NCI-H2196 (cell line): ENCODE measurements around the gene PLEKHG4B.
"Not testable (repeated sequence)": the region's sequence is repeated elsewhere in the genome, so short reads cannot be mapped to it uniquely, and the experiment has no call there.

Experiments used
- DNase-seq: peaks from one replicate; lab custom pipeline; 2025; ENCODE audit not compliant: unreplicated experiment; lab: John Stamatoyannopoulos, UW

PLEKHG4B gene, protein sequence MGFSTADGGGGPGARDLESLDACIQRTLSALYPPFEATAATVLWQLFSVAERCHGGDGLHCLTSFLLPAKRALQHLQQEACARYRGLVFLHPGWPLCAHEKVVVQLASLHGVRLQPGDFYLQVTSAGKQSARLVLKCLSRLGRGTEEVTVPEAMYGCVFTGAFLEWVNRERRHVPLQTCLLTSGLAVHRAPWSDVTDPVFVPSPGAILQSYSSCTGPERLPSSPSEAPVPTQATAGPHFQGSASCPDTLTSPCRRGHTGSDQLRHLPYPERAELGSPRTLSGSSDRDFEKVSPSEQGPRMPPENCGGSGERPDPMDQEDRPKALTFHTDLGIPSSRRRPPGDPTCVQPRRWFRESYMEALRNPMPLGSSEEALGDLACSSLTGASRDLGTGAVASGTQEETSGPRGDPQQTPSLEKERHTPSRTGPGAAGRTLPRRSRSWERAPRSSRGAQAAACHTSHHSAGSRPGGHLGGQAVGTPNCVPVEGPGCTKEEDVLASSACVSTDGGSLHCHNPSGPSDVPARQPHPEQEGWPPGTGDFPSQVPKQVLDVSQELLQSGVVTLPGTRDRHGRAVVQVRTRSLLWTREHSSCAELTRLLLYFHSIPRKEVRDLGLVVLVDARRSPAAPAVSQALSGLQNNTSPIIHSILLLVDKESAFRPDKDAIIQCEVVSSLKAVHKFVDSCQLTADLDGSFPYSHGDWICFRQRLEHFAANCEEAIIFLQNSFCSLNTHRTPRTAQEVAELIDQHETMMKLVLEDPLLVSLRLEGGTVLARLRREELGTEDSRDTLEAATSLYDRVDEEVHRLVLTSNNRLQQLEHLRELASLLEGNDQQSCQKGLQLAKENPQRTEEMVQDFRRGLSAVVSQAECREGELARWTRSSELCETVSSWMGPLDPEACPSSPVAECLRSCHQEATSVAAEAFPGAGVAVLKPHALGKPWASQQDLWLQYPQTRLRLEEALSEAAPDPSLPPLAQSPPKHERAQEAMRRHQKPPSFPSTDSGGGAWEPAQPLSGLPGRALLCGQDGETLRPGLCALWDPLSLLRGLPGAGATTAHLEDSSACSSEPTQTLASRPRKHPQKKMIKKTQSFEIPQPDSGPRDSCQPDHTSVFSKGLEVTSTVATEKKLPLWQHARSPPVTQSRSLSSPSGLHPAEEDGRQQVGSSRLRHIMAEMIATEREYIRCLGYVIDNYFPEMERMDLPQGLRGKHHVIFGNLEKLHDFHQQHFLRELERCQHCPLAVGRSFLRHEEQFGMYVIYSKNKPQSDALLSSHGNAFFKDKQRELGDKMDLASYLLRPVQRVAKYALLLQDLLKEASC (N-terminal part only)

DNA sequence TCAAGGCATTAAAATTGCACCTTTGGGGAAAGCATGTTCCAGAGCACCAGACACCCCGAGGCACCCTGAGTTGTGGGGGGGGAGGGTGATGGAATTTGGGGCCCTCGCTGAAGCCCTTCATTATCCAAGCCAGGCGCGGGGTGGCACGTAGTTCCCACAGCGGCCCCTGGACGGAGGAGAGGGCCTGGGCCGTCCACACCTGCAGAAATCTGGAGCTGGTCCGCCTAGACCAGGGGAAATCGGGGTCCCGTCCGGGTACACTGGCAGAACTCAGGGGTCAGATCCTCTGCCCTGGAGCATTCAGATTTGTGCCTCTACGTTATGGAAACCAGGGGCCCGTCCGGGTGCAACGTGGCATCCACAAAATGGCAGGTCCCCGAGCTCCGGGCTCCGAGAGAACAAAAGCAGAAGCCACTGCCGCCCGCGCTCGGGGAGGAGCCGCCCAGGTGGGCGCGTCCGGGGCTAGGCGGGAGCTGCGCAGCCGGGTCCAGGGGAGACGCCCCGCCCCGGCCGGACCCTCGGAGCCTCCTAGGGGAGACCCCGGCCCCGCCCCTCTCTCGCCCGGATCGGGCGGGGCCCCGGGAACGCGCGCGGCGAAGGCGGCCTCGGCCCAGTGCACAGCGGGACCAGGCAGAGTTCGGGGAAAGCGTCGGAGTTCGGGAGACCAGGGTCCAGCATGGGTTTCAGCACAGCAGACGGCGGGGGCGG, at the start of gene PLEKHG4B:
Gene PLEKHG4B, plus strand, starts transcription at position 613 of the 708 bp plus-strand sequence. Its CDS starts 64 bp downstream, at position 677.
- DNase-seq, result peak; percentile 42

DNA sequence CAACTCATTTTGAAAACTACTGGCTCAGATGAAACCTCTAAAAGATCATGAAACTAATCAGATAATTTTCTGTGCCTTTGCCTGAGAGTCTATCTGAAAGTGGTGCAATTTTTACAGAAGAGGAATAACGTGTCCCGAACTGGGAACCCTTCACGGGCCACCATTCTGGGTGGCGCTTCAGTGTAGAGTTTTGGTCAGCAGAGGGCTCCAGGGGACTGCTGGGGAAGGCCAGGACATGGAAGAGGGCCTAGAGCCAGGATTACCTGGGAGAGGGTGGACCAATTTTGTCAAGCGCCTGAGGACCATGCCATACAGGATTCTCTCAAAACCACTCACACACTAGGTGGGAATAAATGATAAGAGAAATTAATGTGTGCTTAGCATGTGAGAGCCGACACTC, 49.7 kb upstream of the PLEKHG4B start:
- DNase-seq, result no peak

DNA sequence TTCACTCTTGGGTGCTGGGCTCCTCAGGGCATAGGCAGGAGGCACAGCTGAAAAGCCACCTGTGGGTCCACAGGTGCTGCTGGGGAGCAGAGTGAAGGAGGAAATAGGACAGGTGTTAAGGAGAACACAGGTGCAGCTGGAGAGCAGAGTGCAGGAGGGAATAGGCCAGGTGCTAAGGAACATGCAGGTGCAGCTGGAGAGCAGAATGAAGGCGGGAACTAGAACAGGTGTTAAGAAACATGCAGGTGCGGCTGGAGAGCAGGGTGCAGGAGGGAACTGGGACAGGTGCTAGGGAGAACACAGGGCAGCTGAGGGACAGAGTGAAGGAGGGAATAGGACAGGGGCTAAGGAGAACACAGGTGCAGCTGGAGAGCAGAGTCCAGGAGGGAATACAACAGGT, 43.8 kb upstream of the PLEKHG4B start:
- DNase-seq, result peak; percentile 31

DNA sequence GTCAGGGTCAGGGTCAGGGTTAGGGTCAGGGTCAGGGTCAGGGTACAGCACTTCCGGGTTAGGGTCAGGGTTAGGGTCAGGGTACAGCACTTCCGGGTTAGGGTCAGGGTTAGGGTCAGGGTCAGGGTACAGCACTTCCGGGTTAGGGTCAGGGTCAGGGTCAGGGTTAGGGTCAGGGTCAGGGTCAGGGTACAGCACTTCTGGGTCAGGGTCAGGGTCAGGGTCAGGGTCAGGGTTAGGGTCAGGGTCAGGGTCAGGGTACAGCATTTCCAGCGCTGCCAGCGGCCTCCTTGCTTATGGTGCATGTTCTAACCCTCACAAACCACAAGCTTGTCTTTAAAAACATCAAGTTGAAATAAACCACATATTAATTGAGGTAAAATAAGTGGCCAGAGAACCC, 42.4 kb upstream of the PLEKHG4B start:
- DNase-seq, result not testable (repeated sequence)

DNA sequence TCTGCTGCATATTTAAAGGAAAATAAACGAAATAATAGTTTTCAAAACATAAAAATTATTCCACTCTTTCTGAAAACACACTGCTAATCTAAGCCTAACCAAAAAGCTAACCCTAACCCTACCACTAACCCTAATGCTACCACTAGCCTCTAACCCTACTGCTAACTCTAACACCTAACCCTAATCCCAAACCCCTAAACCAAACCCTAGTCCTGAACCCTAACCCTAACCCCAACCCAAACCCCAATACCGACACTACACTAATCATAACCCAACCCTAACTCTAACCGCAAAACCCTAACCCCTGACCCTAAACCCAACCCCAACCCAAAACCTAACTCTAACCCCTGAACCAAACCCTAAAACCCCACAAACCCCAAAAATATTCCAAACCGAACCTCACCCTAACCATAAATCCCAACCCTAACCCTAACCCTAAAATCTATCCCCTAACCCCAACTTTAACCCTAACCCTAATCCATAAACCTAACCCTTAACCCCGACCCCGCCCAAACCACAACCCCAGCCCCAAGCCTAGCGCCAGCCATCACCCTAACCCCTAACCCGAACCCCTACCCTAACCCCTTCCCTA, 41.9 kb upstream of the PLEKHG4B start:
- DNase-seq, result no peak

DNA sequence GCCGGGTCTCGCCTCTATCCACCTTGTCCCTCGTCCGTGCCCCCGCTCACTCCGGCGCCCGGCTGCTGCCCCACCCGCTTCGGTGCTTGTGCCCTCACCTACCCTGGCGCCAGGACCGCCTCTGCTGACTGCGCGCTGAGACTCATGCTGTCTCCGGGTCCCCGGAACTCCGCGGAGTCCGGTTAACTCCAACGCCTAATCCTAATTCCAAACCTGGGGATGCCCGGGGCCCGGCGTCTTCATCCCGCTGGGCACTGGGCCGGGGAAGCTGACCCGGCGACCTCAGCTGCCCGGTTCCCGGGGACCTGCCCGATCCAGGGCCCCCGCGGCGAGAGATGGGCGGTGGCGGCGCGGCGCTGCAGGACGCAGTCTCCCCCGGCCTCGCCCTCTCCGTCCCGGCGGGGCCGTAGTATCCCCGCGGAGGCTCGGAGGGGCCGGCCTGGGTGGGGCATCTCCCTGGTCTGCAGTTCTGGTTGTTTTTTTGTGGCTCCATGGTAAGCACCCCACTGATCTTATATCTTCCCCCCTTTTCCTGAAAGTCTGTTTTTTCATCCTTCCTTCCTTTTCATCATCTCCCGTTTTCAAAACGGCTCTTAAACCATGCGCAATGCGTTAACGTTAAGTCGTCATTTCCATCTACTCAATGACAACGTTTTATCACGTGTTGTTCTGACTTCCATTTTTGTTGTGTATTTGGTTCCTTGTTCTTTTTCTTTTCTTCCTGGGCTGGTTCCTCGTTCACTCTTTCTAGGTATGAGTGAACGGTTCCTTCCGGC, 41.1 kb upstream of the PLEKHG4B start:
- no peak for DNase-seq

DNA sequence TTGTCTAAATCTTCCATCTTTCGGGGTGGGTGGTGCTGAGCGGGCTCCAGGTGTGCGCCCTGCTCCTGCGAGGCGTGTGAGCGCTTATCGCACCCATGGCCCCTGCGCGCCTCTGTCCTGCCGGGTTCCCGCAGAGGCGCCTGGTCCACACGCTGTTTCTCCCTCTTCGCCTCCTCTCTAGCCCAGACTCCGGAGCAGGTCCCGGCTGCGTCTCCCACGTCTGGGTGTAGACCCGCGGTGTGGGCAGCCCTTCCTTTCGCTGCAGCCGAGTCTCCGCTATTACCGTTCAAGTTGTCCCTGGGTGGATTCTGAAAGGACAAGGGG, 40.5 kb upstream of the PLEKHG4B start:
- DNase-seq, result no peak

DNA sequence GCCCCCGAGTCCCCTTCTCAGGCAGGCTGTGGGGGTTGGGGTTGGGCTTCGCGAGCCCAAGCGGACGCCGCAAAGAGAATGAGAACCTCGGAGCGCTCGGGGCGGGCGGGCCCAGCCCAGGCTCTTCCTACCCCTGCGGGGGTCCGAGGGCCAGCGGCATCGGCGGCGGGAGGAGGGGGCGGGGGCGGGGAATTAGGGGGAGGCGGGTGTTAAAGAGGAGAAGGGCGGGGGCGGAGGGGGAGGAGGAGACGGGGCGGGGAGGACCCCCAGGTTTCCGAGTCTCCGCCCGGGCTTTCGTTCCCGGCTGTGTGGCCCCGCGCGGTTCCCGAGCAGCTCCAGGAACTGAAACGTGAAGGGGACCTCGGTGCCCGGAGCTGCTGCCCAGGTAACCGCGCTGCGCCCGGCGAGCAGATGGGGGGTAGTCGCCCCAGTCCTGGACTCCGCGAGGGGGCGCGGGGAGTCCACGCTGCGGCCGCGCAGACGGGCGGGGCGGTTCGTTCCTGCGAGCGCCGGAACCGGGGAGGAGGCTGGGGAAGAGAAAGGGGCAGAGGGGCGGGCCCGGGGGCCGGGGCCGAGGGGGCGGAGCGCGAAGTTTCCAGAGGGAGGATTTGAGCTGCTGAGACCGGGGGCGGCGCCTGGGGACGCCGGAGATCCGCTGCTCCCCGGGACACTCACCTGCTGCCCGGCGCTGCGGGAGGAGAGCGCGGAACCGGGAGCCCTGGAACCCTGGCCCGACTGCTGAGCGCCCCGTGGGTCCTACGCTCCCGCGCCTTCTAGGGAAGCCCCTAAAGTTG, 38.4 kb upstream of the PLEKHG4B start:
- DNase-seq, result peak; percentile 87

DNA sequence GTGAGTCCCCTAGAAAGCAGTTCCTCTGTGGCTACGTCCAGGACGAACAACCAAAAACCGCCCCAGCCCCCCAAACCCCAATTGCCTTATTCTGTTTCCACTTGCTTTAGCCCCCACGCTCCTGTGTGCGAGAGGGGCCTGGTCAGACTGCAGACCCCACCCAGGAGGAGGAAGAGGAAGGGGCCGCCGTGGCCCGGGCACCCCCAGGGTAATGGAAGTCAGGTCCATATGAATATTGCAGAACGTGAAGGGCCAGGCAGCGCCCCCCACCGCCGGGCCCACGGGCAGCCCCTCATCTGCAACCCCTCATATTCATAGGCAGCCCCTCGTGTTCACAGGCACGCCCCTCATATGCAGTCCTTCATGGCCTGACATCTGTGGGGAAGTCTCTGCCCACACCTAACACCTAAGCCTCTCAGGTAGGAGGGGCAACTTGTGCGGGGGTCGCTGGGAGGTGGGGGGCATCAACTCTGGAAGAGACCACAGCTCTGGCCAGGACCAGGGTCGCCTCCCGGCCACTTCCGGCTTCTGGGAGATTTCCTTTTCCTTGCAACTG, 37.7 kb upstream of the PLEKHG4B start:
- no peak for DNase-seq

DNA sequence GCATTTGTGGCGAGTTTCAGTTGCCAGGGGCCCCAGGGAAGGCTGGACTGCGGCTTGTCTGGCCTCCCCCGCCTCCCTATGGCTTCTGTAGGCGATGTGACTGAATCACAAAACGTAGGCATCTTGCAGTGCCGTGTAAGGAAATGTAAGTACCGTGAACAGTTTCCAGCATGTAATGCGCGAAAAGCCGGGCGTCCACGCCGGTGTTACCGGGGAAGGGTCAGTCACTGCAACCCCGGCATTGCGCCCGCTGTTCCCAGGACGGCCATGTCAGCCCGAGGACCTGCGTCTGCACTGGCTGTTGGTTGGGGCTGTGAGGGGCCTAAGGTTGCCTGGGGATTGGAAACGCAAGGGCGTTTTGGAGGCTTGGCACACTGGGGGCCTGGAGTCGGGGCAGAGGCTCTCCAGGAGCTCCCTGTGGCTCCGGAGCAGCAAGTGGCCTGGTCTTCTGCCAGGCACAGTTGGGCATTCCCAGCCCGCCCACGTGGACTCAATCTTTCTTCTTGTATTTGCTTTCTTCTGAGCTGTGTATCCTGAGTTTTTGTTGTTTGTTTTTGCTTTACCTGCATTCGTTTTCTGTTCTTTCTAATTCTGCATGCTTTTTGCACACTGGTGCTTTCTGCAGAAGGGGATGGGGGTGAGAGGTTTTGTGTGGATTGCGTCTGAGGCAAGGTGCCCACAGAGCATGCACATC, 36.9 kb upstream of the PLEKHG4B start:
- no peak for DNase-seq

DNA sequence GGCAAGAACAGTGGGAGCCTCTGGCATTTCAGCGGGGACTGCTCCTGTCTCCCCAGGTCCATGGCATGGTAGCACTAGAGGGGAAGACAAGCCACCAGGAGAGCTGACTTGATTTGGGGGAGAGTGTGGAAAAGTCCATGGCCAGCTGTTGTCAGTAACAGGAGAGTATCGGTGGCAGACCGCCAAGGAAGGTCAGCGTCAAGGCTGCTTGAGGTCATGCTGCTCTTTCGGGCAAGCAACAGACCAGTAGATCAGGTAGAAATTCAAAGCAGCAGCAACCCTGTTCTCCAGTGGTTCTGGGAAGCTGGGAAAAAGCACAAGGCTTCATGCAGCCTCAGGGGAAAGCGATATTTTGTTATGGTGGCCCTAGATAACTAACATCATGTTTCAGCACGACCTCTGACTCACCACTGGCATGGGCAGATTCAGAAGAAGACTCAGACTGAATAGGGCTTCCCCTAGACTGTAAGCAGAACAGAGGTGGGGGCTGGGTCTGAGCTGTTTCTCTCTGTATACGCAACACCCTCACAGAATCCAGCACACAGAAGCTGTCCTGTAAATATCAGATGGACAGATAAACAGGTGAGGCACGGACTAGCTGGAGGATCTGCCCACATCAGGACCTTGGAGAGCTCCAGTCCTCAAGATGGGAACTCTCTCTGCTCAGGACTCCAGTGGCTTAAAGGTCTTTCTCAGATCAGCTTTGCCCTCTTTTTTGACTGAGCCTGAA, 35.2 kb upstream of the PLEKHG4B start:
- DNase-seq, result peak; percentile 71

DNA sequence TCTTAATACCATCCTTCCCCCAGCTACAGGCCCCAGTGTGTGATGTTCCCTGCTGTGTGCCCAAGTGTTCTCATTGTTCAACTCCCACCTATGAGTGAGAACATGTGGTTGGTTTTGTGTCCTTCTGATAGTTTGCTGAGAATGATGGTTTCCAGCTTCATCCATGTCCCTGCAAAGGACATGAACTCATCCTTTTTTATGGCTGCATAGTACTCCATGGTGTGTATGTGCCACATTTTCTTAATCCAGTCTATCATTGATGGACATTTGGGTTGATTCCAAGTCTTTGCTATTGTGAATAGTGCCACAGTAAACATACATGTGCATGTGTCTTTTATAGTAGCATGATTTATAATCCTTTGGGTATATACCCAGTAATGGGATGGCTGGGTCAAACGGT, 31.7 kb upstream of the PLEKHG4B start:
- DNase-seq, result not testable (repeated sequence)

DNA sequence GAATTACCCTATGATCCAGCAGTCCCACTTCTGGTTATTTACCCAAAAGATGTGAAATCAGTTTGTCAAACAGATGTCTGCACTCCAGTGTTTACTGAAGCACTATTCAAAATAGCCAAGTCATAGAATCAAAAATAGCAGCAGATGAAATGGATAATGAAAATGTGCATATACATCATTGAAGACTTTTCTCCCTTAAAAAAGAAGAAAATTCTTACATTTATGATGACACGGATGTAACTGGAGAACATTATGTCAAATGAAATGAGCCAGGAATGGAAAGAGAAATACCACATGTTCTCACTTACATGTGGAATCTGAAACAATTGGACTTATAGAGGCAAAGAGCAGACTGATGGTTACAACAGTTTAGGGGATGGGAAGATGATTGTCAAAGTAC, 21.5 kb upstream of the PLEKHG4B start:
- DNase-seq, result no peak

DNA sequence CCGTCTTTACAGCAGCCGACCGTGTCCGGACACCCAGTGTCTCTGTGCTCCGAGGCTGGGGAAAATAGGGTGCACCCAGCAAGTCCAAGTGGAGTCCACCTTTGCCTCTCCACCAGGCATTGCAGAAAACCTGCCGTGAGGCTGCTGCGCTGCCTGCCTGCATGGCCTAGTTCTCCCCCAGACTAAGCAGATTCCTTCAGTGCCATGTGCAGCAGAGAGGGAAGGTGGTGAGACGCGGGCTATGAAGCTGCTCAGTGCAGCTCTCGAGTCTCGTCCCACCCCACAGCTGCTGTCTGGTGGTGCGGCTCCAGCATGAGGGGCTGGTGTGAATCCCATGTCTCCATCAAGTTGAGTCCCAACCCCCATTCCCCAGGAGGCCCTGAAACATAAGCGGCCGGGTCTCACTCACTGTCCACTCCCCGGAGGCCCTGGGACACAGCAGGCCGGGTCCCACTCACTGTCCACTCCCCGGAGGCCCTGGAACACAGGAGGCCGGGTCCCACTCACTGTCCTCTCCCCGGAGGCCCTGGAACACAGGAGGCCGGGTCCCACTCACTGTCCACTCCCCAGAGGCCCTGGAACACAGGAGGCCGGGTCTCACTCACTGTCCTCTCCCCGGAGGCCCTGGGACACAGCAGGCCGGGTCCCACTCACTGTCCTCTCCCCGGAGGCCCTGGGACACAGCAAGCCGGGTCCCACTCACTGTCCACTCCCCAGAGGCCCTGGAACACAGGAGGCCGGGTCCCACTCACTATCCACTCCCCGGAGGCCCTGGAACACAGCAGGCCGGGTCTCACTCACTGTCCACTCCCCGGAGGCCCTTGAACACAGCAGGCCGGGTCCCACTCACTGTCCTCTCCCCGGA, 19.4 kb upstream of the PLEKHG4B start:
- not testable (repeated sequence) for DNase-seq

DNA sequence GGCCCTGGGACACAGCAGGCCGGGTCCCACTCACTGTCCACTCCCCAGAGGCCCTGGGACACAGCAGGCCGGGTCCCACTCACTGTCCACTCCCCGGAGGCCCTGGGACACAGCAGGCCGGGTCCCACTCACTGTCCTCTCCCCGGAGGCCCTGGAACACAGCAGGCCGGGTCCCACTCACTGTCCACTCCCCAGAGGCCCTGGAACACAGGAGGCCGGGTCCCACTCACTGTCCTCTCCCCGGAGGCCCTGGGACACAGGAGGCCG, 18.9 kb upstream of the PLEKHG4B start:
- not testable (repeated sequence) for DNase-seq

DNA sequence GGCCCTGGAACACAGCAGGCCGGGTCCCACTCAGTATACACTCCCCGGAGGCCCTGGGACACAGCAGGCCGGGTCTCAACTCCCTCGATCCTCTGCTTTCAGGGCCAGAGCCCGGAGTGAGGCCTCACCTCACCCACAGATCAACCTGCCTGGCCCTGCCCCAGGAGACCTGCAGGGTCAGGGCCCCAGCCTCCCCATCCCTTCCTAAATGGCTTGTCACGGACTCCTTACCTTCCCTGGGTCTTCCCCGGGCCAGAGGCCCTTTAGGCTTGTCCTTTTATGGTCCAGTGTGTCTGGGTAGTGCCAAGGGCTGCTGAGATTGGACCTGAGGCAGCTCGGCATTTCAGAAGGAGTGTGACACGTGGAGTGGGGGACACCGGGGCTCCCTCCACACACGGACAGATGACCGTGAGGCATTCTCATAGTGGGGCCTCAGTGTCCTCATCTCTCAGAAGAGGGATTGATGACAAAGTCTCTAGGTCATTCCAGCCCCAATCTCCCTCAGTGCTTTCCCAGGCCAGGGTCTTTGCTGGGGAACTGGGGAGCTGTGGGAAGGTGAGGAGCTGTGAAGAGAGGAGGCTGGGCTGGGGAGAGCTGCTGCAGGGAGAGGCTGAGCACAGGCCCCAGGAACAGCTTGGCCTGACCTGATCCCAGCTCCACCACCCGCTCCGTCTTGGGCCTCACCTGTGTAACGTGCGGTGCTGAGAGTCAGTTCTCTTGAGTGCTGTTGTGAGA, 18.0 kb upstream of the PLEKHG4B start:
- no peak for DNase-seq
